ENCODE results near the gene KCNQ4. TPM values are rescaled to one million over a fixed set of nuclear protein-coding genes. Genes with fewer than 3 reads are reported as not detected.

The KCNQ4 gene
- total RNA-seq, 1 experiment from 2014 or later = 1.4 TPM

DNA sequence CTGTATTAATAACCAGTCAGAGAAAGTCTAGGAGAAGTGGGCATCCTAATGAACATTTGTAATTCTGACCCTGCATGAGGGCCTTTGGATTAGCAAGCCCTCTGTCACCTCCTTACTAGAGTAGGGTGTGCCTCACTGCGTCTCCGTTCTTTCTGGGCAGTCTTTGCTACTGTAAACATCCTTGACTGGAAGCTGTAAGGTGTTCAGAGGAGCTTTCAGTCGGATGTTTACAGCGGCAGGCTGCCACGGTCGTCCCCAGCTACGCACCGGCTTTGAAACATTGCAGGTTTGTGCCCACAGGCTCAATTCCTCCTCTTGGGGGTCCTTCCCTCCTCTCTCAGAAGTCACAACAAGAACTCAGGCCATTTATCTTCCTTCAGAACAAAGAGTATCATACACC, 29.4 kb upstream of the KCNQ4 start:
- Histone ChIP-seq H3K27me3 (ENCODE audit: insufficient read depth, low read length) (no peaks in the 10 kb centered on the region), H4K8ac (replicated peaks; ENCODE audit: insufficient read length, low read depth, low read length) (no peak overlapping the region), H3K4ac (ENCODE audit: low read depth, low read length) (no peak overlapping the region), H3T11ph (ENCODE audit: low read length) (no peak overlapping the region), H3K4me1 (ENCODE audit: insufficient read depth, low read length) (no peaks in the 10 kb centered on the region), H2AK5ac (ENCODE audit: insufficient read length, low read length) (no peak overlapping the region), H4K5ac (ENCODE audit: insufficient read length, low read depth, low read length) (no peak overlapping the region), H2BK120ac (ENCODE audit: low read depth, low read length, poor library complexity, severe bottlenecking) (no peak overlapping the region), H2BK20ac (ENCODE audit: low read depth, low read length, poor library complexity, severe bottlenecking) (no peak overlapping the region), H3K4me2 (ENCODE audit: insufficient read depth, insufficient read length, low read length) (no peak overlapping the region), H3K9me3 (ENCODE audit: control insufficient read depth, low read depth, low read length) (no peaks in the 10 kb centered on the region), H3K18ac (ENCODE audit: insufficient read length, low read depth, low read length) (no peak overlapping the region), H3K23ac (ENCODE audit: insufficient read length, low read depth, low read length) (no peak overlapping the region), H3K79me1 (ENCODE audit: insufficient read depth, low read depth, low read length, poor library complexity, severe bottlenecking) (no peaks in the 10 kb centered on the region), H3K9ac (ENCODE audit: extremely low read depth, insufficient read length, low read length) (no peak overlapping the region), H2AFZ (ENCODE audit: low read length) (no peak overlapping the region), H3K14ac (ENCODE audit: insufficient read depth, low read length) (no peak overlapping the region), H3K79me2 (ENCODE audit: insufficient read depth, low read length) (no peaks in the 10 kb centered on the region), H2BK5ac (ENCODE audit: insufficient read length, low read length) (no peak overlapping the region), H4K91ac (ENCODE audit: insufficient read length, low read depth, low read length) (no peak overlapping the region), H3K23me2 (ENCODE audit: insufficient read length, low read depth, low read length, poor library complexity, severe bottlenecking) (no peaks in the 10 kb centered on the region), H3K27ac (ENCODE audit: insufficient read length, low read depth, low read length) (no peak overlapping the region), H4K20me1 (ENCODE audit: control insufficient read depth, insufficient read depth, insufficient read length) (no peaks in the 10 kb centered on the region), H2BK12ac (ENCODE audit: insufficient read length, low read depth, low read length) (no peak overlapping the region), H3K56ac (ENCODE audit: insufficient read length, low read depth, low read length) (no peak overlapping the region), H2BK15ac (ENCODE audit: low read depth, low read length) (no peak overlapping the region)
- H3K4me1 Mint-ChIP-seq = 0 out of 4 replicates have a peak, but pooled peaks cover 0 to 2% of the 10 kb centered on the region in 2 experiments
- no peaks in the 10 kb centered on the region for H3K9me3 Mint-ChIP-seq
- TF ChIP-seq, protein P1, sequence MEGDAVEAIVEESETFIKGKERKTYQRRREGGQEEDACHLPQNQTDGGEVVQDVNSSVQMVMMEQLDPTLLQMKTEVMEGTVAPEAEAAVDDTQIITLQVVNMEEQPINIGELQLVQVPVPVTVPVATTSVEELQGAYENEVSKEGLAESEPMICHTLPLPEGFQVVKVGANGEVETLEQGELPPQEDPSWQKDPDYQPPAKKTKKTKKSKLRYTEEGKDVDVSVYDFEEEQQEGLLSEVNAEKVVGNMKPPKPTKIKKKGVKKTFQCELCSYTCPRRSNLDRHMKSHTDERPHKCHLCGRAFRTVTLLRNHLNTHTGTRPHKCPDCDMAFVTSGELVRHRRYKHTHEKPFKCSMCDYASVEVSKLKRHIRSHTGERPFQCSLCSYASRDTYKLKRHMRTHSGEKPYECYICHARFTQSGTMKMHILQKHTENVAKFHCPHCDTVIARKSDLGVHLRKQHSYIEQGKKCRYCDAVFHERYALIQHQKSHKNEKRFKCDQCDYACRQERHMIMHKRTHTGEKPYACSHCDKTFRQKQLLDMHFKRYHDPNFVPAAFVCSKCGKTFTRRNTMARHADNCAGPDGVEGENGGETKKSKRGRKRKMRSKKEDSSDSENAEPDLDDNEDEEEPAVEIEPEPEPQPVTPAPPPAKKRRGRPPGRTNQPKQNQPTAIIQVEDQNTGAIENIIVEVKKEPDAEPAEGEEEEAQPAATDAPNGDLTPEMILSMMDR (conservative IDR thresholded peaks at IDR 0.05) = no peak
- H3K27ac Mint-ChIP-seq = peak overlapping the region in 1 of 3 experiments; percentile 32; a peak in 2 of 7 replicates
- H3K4me3 Mint-ChIP-seq = no peak overlapping the region
- WGBS (ENCODE audit: extremely low coverage, insufficient read length, low lambda C conversion rate) = no CpG with 5 or more reads among the region's 8 CpGs
- no peak for DNase-seq
- H3K36me3 Mint-ChIP-seq (ENCODE audit: insufficient read depth in 1 of 3, low read depth in 3 of 3) = peaks cover 26 to 90% (median 82%) of the 10 kb centered on the region in 3 experiments; a peak in 6 of 7 replicates
- H3K27me3 Mint-ChIP-seq (ENCODE audit: low read depth) = no peaks in the 10 kb centered on the region
